Smooth muscle cell (in vitro differentiated cells): ENCODE results near the gene SLC9A2. TPM values are rescaled to one million over a fixed set of nuclear protein-coding genes. Genes with fewer than 3 reads are reported as not detected.

Experiments used
- DNase-seq: peaks from one replicate; lab custom pipeline; 2025; ENCODE audit not compliant: unreplicated experiment; lab: John Stamatoyannopoulos, UW
- H2AFZ ChIP-seq: fragments of 200-600 bp; sonication (generic); 2 replicates; pipeline ENCODE4 v1.6.0; 2016; ENCODE audit warnings: antibody characterized with exemption, low read depth, mild to moderate bottlenecking
- H3F3A ChIP-seq: fragments of 200-600 bp; sonication (generic); 2 replicates; pipeline ENCODE4 v1.6.0; 2017; ENCODE audit warnings: antibody characterized with exemption, low read depth
- H3K27ac ChIP-seq: fragments of 200-600 bp; sonication (generic); 2 replicates; pipeline ENCODE4 v1.5.1; 2016; ENCODE audit warnings: low read depth, mild to moderate bottlenecking
- H3K27me3 ChIP-seq: fragments of 200-600 bp; sonication (generic); 2 replicates; pipeline ENCODE4 v1.6.1; 2016; ENCODE audit warnings: low read depth, mild to moderate bottlenecking
- H3K36me3 ChIP-seq: fragments of 200-600 bp; sonication (generic); 2 replicates; pipeline ENCODE4 v1.5.1; 2016; ENCODE audit warnings: low read depth
- H3K4me1 ChIP-seq: fragments of 200-600 bp; sonication (generic); 2 replicates; pipeline ENCODE4 v1.5.1; 2016; ENCODE audit warnings: low read depth
- H3K4me2 ChIP-seq: fragments of 200-600 bp; sonication (generic); 2 replicates; pipeline ENCODE4 v1.6.0; 2016; ENCODE audit warnings: mild to moderate bottlenecking
- H3K4me3 ChIP-seq: fragments of 200-600 bp; sonication (generic); 2 replicates; pipeline ENCODE4 v1.5.1; 2016; ENCODE audit warnings: mild to moderate bottlenecking
- H3K79me2 ChIP-seq: fragments of 200-600 bp; sonication (generic); 2 replicates; pipeline ENCODE4 v1.6.0; 2016; ENCODE audit warnings: low read depth, mild to moderate bottlenecking
- H3K9ac ChIP-seq: fragments of 200-600 bp; sonication (generic); 2 replicates; pipeline ENCODE4 v1.6.0; 2016; ENCODE audit warnings: low read depth
- H3K9me3 ChIP-seq: fragments of 200-600 bp; sonication (generic); replicated peaks from 2 replicates; pipeline ENCODE4 v1.5.1; 2016; ENCODE audit warnings: low read depth
- H4K20me1 ChIP-seq: fragments of 200-600 bp; sonication (generic); 2 replicates; pipeline ENCODE4 v1.6.0; 2016; ENCODE audit warnings: low read depth
- WGBS: methylation state at CpG from one replicate; pipeline ENCODE4 v1.1.7; 2016; ENCODE audit warnings: low lambda C conversion rate; 5-methylcytosine and 5-hydroxymethylcytosine counted together
- polyA plus RNA-seq: library from polyadenylated mRNA; unstranded; fragments of >200 nt; fragmentation: Nextera tagmentation; extraction: Ambion mirVana; gene quantifications from 2 replicates; pipeline ENCODE4 v1.2.1, GENCODE V29; 2016
- total RNA-seq: library from RNA; depleted of rRNA; stranded (reverse); fragments of >200 nt; gene quantifications from 2 replicates; pipeline ENCODE4 v1.2.3, GENCODE V29; 2014
- TF ChIP-seq, protein P1 (sequence below): fragments of 200-600 bp; sonication (generic); IDR thresholded peaks from 2 replicates; pipeline ENCODE4 v1.5.1; 2017; ENCODE audit warnings: borderline replicate concordance, mild to moderate bottlenecking, antibody characterized with exemption; ENCODE audit not compliant: insufficient read depth, poor library complexity, severe bottlenecking

The SLC9A2 gene
- total and polyA plus RNA-seq, 2 experiments from 2014 or later: not detected

DNA sequence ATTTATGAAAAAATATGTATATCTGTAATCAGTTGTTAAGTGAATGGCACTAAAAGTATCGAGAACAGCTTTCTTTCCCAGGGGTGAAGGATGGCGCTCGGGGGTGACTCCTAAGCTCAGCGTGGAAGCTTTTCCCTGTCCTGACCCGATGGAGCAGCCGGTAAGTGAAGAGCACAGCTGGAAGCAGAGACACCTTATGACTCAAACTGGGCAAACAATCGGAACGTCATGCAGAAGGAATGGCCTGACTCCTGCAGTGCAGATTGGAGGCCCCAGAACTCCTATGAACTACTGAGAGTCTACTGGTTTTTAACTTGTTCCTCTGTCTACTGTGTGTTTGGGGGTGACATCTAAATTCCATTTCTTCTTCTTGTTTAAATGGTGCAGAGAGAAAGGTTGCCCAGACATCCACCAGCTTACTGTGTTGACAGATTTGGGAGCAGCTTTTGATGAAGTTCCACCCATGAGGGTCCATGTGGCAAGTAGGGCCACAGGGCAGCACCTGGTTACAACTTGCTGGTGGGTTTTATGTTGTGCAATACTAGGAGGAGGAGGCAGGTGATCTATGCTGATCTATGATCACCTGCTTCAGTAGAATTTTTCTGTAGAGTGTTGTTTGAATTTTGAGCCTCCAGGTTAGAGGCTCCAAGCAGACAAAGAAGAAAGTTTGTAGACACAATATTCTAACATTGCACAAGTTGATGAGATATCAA is 89.7 kb downstream of the SLC9A2 start:
- H3K27me3 ChIP-seq: no peaks in the 10 kb centered on the region
- H3K79me2 ChIP-seq: no peaks in the 10 kb centered on the region
- H3K4me3 ChIP-seq: no peak overlapping the region
- no peak overlapping the region for H3K9ac ChIP-seq
- TF ChIP-seq, protein P1, sequence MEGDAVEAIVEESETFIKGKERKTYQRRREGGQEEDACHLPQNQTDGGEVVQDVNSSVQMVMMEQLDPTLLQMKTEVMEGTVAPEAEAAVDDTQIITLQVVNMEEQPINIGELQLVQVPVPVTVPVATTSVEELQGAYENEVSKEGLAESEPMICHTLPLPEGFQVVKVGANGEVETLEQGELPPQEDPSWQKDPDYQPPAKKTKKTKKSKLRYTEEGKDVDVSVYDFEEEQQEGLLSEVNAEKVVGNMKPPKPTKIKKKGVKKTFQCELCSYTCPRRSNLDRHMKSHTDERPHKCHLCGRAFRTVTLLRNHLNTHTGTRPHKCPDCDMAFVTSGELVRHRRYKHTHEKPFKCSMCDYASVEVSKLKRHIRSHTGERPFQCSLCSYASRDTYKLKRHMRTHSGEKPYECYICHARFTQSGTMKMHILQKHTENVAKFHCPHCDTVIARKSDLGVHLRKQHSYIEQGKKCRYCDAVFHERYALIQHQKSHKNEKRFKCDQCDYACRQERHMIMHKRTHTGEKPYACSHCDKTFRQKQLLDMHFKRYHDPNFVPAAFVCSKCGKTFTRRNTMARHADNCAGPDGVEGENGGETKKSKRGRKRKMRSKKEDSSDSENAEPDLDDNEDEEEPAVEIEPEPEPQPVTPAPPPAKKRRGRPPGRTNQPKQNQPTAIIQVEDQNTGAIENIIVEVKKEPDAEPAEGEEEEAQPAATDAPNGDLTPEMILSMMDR: no peak
- no peaks in the 10 kb centered on the region for H3K36me3 ChIP-seq
- no peak overlapping the region for H3K27ac ChIP-seq
- no peak overlapping the region for H3K4me2 ChIP-seq
- H2AFZ ChIP-seq: no peak overlapping the region
- no peaks in the 10 kb centered on the region for H3K9me3 ChIP-seq
- H3F3A ChIP-seq: no peaks in the 10 kb centered on the region
- 66% methylated on average over 8 of the region's 8 CpGs for WGBS
- no peaks in the 10 kb centered on the region for H4K20me1 ChIP-seq
- DNase-seq: no peak
- no peaks in the 10 kb centered on the region for H3K4me1 ChIP-seq

DNA sequence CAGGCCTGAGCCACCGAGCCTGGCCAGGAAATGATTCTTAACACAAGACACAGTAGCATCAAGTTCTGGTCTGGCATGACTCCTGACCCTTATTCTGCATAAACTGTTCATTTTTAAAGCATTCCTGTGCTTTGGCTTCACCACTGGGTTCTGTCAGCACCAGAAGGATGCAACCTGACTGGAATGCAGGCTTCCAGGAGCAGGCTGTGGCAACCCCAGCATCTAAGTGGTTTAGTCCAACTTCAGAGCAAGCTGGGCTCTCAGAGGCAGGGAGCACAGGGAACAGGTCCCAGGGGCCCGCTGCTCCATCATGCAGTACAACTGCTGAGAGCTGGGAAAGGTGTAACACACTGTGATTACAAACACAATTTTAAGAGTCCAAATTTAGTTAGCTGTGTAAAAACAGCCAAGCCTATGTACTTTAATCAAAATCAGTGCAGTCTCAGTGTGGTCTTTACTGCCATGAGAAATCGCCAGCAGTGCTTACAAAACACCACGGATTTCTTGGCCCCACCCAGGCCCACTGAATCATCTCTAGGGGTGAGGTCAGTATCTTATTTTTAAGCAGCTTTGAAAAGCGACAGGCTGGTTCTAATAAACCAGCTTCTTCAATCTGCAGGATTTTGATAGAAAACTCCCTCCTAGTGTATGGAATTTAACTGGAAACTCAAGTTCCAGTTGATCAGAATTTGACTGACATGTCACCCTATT is 98.1 kb downstream of the SLC9A2 start:
- WGBS: 60% methylated on average over 5 of the region's 5 CpGs
- H4K20me1 ChIP-seq: no peaks in the 10 kb centered on the region
- H3F3A ChIP-seq: no peaks in the 10 kb centered on the region
- no peak for DNase-seq
- H3K4me1 ChIP-seq: no peaks in the 10 kb centered on the region
- no peak overlapping the region for H3K4me2 ChIP-seq
- H3K27ac ChIP-seq: no peak overlapping the region
- no peak overlapping the region for H2AFZ ChIP-seq
- H3K36me3 ChIP-seq: no peaks in the 10 kb centered on the region
- H3K4me3 ChIP-seq: no peak overlapping the region
- no peak overlapping the region for H3K9ac ChIP-seq
- no peaks in the 10 kb centered on the region for H3K9me3 ChIP-seq
- TF ChIP-seq, protein P1: no peak
- H3K79me2 ChIP-seq: no peaks in the 10 kb centered on the region
- no peaks in the 10 kb centered on the region for H3K27me3 ChIP-seq

GRCh38 chr2:102718387-102719316 is 99.3 kb downstream of the SLC9A2 start:
- H3K4me2 ChIP-seq: no peak overlapping the region

More at GRCh38 chr2:102718387-102719316, 99.3 kb downstream of the SLC9A2 start:
- no peaks in the 10 kb centered on the region for H3K27me3 ChIP-seq
- no peaks in the 10 kb centered on the region for H3K79me2 ChIP-seq
- 96% methylated on average over 26 of the region's 26 CpGs for WGBS
- TF ChIP-seq, protein P1: no peak
- H3K36me3 ChIP-seq: peaks cover 4% of the 10 kb centered on the region
- no peak overlapping the region for H2AFZ ChIP-seq
- H3K9me3 ChIP-seq: no peaks in the 10 kb centered on the region
- DNase-seq: no peak
- H4K20me1 ChIP-seq: no peaks in the 10 kb centered on the region
- no peak overlapping the region for H3K4me3 ChIP-seq
- no peak overlapping the region for H3K9ac ChIP-seq
- no peak overlapping the region for H3K27ac ChIP-seq
- H3K4me1 ChIP-seq: no peaks in the 10 kb centered on the region
- H3F3A ChIP-seq: no peaks in the 10 kb centered on the region
